Measurements from ENCODE around the gene GRIA4. TPM values are rescaled to one million over a fixed set of nuclear protein-coding genes. Genes with fewer than 3 reads are reported as not detected.

Gene GRIA4
- total and polyA plus RNA-seq, 12 donors: not detected

GRCh38 chr11:105937738-105938137 is 327.9 kb downstream of the GRIA4 start:
- Histone ChIP-seq H3K4me1 (peaks cover 0 to 9% (median 0%) of the 10 kb centered on the region in 9 donors), H3K36me3 (no peaks in the 10 kb centered on the region), H3K27ac (no peak overlapping the region), H3K27me3 (no peaks in the 10 kb centered on the region), H3K4me3 (no peak overlapping the region), H3K9me3 (no peaks in the 10 kb centered on the region)
- ATAC-seq: no peak
- DNase-seq: no peak
- TF ChIP-seq CTCF (IDR thresholded peaks at IDR 0.05): no peak
- 54 to 60% methylated on average over 2 of the region's 2 CpGs for WGBS, 2 donors
- intact Hi-C loops (cut with DNase I): no loop called here

- TF ChIP-seq CTCF (IDR thresholded peaks at IDR 0.05): no peak
- Histone ChIP-seq H3K4me3 (no peak overlapping the region), H3K9me3 (no peaks in the 10 kb centered on the region), H3K27me3 (no peaks in the 10 kb centered on the region), H3K36me3 (no peaks in the 10 kb centered on the region), H3K27ac (no peak overlapping the region), H3K4me1 (peaks cover 0 to 2% (median 0%) of the 10 kb centered on the region in 9 donors)
- WGBS, 2 donors: 53 to 62% methylated on average over 2 of the region's 2 CpGs
- ATAC-seq (no peak), DNase-seq (no peak)
- intact Hi-C loops (cut with DNase I): no loop called here
Observed at GRCh38 chr11:105942921-105943320, 333.0 kb downstream of the GRIA4 start.

GRCh38 chr11:105948918-105949590 is 339.2 kb downstream of the GRIA4 start:
- ATAC-seq: no peak
- Histone ChIP-seq H3K4me1 (no peaks in the 10 kb centered on the region), H3K27ac (no peak overlapping the region), H3K36me3 (no peaks in the 10 kb centered on the region), H3K27me3 (no peaks in the 10 kb centered on the region), H3K9me3 (no peaks in the 10 kb centered on the region), H3K4me3 (no peak overlapping the region)
- no peak for TF ChIP-seq CTCF (IDR thresholded peaks at IDR 0.05)
- no peak for DNase-seq
- 63 to 67% methylated on average over 4 of the region's 4 CpGs for WGBS, 2 donors
- intact Hi-C loops (cut with DNase I): no loop called here

GRCh38 chr11:105953886-105954285 is 344.0 kb downstream of the GRIA4 start:
- Histone ChIP-seq H3K27ac (no peak overlapping the region), H3K27me3 (no peaks in the 10 kb centered on the region), H3K36me3 (no peaks in the 10 kb centered on the region), H3K4me3 (no peak overlapping the region), H3K4me1 (no peaks in the 10 kb centered on the region), H3K9me3 (peaks cover 0 to 7% (median 0%) of the 10 kb centered on the region in 11 donors)
- no peak for TF ChIP-seq CTCF (IDR thresholded peaks at IDR 0.05)
- intact Hi-C loops (cut with DNase I): no loop called here
- no peak for ATAC-seq
- no peak for DNase-seq
